HG02973 (cell line): ENCODE results near the gene SLC35B1.
"Not testable (repeated sequence)": the region's sequence is repeated elsewhere in the genome, so short reads cannot be mapped to it uniquely, and the experiment has no call there.

Experiments
- ATAC-seq: cut with Tn5 transposase; IDR thresholded peaks from one replicate; pipeline ENCODE4 v1.9.1; 2021; ENCODE audit warnings: moderate library complexity; ENCODE audit not compliant: unreplicated experiment

SLC35B1 gene

GRCh38 chr17:49734515-49735490 is 27.0 kb upstream of the SLC35B1 start:
- no peak for ATAC-seq

GRCh38 chr17:49731435-49731831 is 23.7 kb upstream of the SLC35B1 start:
- no peak for ATAC-seq

- no peak for ATAC-seq
These were observed 23.1 kb upstream of the SLC35B1 start for GRCh38 chr17:49730785-49731434.

GRCh38 chr17:49730078-49730784 is 22.5 kb upstream of the SLC35B1 start:
- ATAC-seq, result no peak

GRCh38 chr17:49729069-49729468 is 21.3 kb upstream of the SLC35B1 start:
- no peak for ATAC-seq

- no peak for ATAC-seq
These were observed 20.7 kb upstream of the SLC35B1 start for GRCh38 chr17:49728425-49728824.

GRCh38 chr17:49727380-49727779 is 19.6 kb upstream of the SLC35B1 start:
- no peak for ATAC-seq

GRCh38 chr17:49725452-49726130 is 17.8 kb upstream of the SLC35B1 start:
- no peak for ATAC-seq

- ATAC-seq, result not testable (repeated sequence)
These were observed 16.8 kb upstream of the SLC35B1 start for GRCh38 chr17:49724552-49724951.

GRCh38 chr17:49723423-49723822 is 15.7 kb upstream of the SLC35B1 start:
- no peak for ATAC-seq

GRCh38 chr17:49722066-49722465 is 14.3 kb upstream of the SLC35B1 start:
- no peak for ATAC-seq

- ATAC-seq, result no peak
These were observed 9.7 kb upstream of the SLC35B1 start for GRCh38 chr17:49717371-49717861.

- no peak for ATAC-seq
These were observed 9.1 kb upstream of the SLC35B1 start for GRCh38 chr17:49716668-49717364.

- ATAC-seq, result no peak
These were observed 8.0 kb upstream of the SLC35B1 start for GRCh38 chr17:49715717-49716279.

- no peak for ATAC-seq
These were observed 7.5 kb upstream of the SLC35B1 start for GRCh38 chr17:49715216-49715615.

GRCh38 chr17:49708515-49709183 is 885 bp upstream of the SLC35B1 start:
- ATAC-seq, result no peak

- ATAC-seq, result no peak
These were observed 537 bp downstream of the SLC35B1 start for GRCh38 chr17:49707246-49707607.

- no peak for ATAC-seq
These were observed 2.5 kb downstream of the SLC35B1 start for GRCh38 chr17:49705254-49705653.

- no peak for ATAC-seq
These were observed 4.0 kb downstream of the SLC35B1 start for GRCh38 chr17:49703557-49704277.
